ENCODE data around the gene DYNLT2B. TPM values are rescaled to one million over a fixed set of nuclear protein-coding genes. Genes with fewer than 3 reads are reported as not detected.

Gene DYNLT2B
- total and polyA plus RNA-seq, 4 donors: 2.5 to 22.4 (median 13.7) TPM

- Histone ChIP-seq H3K4me1 (ENCODE audit: control insufficient read depth in 5 of 5, insufficient read depth in 5 of 5, low read length in 5 of 5) (no peaks in the 10 kb centered on the region), H3K9me3 (ENCODE audit: control insufficient read depth in 4 of 4, insufficient read depth in 3 of 4, low read length in 3 of 4) (no peaks in the 10 kb centered on the region), H3K9ac (ENCODE audit: insufficient read depth in 1 of 2, low read length in 2 of 2) (no peak overlapping the region), H3K36me3 (ENCODE audit: control insufficient read depth in 4 of 4, insufficient read depth in 4 of 4, low read length in 4 of 4) (peaks cover 6 to 16% (median 8%) of the 10 kb centered on the region in 4 donors), H3K4me3 (no peak overlapping the region), H3K27ac (ENCODE audit: low read depth in 1 of 2, low read length in 1 of 2) (no peak overlapping the region), H3K27me3 (ENCODE audit: control insufficient read depth in 3 of 3, insufficient read depth in 3 of 3, low read length in 2 of 3) (no peaks in the 10 kb centered on the region)
- DNase-seq: no peak
- no peak for ATAC-seq (ENCODE audit: insufficient read depth, low FRiP score)
- 70 to 79% methylated on average over 9 of the region's 9 CpGs for WGBS, 2 donors
- no peak for TF ChIP-seq CTCF (IDR thresholded peaks at IDR 0.05; ENCODE audit: control extremely low read depth, extremely low read depth)
These were observed 49.5 kb downstream of the DYNLT2B start for GRCh38 chr3:196268284-196269163.

DNA sequence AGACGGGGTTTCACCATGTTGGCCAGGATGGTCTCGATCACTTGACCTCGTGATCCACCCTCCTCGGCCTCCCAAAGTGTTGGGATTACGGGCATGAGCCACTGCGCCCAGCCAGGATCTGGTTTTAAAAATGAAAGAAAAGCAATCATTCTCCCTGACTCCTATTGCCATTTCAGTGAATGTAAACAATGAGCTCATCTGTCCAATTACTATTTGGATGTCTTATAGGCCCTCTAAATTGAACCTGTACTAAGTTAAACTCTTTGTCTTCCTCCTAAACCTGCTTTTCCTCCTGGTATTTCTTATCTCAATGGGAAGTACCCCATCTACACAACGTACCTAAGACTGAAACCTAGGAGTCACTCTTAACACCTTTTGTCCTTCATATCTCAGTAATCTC is 54.2 kb downstream of the DYNLT2B start:
- no peak for TF ChIP-seq CTCF (IDR thresholded peaks at IDR 0.05; ENCODE audit: control extremely low read depth, extremely low read depth)
- Histone ChIP-seq H3K4me1 (ENCODE audit: control insufficient read depth in 5 of 5, insufficient read depth in 5 of 5, low read length in 5 of 5) (no peaks in the 10 kb centered on the region), H3K9ac (ENCODE audit: insufficient read depth in 1 of 2, low read length in 2 of 2) (no peak overlapping the region), H3K9me3 (ENCODE audit: control insufficient read depth in 4 of 4, insufficient read depth in 3 of 4, low read length in 3 of 4) (no peaks in the 10 kb centered on the region), H3K4me3 (no peak overlapping the region), H3K27ac (ENCODE audit: low read depth in 1 of 2, low read length in 1 of 2) (no peak overlapping the region), H3K27me3 (ENCODE audit: control insufficient read depth in 3 of 3, insufficient read depth in 3 of 3, low read length in 2 of 3) (no peaks in the 10 kb centered on the region), H3K36me3 (ENCODE audit: control insufficient read depth in 4 of 4, insufficient read depth in 4 of 4, low read length in 4 of 4) (peaks cover 4 to 10% (median 8%) of the 10 kb centered on the region in 4 donors)
- WGBS, 2 donors: 89 to 93% methylated on average over 7 of the region's 7 CpGs
- ATAC-seq (ENCODE audit: insufficient read depth, low FRiP score) (no peak), DNase-seq (no peak)

DNA sequence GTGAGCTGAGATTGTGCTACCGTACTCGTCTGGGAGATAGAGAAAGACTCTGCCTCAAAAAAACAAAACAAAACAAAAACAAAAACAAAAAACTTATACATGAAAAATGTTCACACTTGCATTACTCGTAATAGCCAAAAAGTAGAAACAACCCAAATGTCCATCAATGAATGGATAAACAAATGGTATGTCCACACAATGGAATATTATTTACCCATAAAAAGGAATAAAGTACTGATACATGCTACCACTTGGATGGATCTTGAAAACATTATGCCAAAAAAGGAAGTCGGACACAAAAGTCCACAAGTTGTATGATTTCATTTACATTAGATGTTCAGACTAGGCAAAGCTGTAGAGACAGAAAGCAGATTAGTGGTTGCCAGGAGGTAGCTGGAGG is 57.3 kb downstream of the DYNLT2B start:
- Histone ChIP-seq H3K9me3 (ENCODE audit: control insufficient read depth in 4 of 4, insufficient read depth in 3 of 4, low read length in 3 of 4) (no peaks in the 10 kb centered on the region), H3K36me3 (ENCODE audit: control insufficient read depth in 4 of 4, insufficient read depth in 4 of 4, low read length in 4 of 4) (peaks cover 4 to 16% (median 7%) of the 10 kb centered on the region in 4 donors), H3K4me3 (no peak overlapping the region), H3K27ac (ENCODE audit: low read depth in 1 of 2, low read length in 1 of 2) (no peak overlapping the region), H3K9ac (ENCODE audit: insufficient read depth in 1 of 2, low read length in 2 of 2) (no peak overlapping the region), H3K27me3 (ENCODE audit: control insufficient read depth in 3 of 3, insufficient read depth in 3 of 3, low read length in 2 of 3) (no peaks in the 10 kb centered on the region), H3K4me1 (ENCODE audit: control insufficient read depth in 5 of 5, insufficient read depth in 5 of 5, low read length in 5 of 5) (no peaks in the 10 kb centered on the region)
- DNase-seq (no peak), ATAC-seq (ENCODE audit: insufficient read depth, low FRiP score) (no peak)
- TF ChIP-seq CTCF (IDR thresholded peaks at IDR 0.05; ENCODE audit: control extremely low read depth, extremely low read depth): no peak
- 98 to 99% methylated on average over 4 of the region's 4 CpGs for WGBS, 2 donors
